Chondrocyte (in vitro differentiated cells): ENCODE results near the gene RPH3AL. TPM values are rescaled to one million over a fixed set of nuclear protein-coding genes. Genes with fewer than 3 reads are reported as not detected.

Experiments used
- DNase-seq: peaks from one replicate; pipeline ENCODE4 v3.0.0; 2021; ENCODE audit warnings: mixed read lengths, low spot score
- H3K27ac Mint-ChIP-seq: one replicate; pipeline ENCODE4 v1.8.0; 2021; ENCODE audit warnings: mild to moderate bottlenecking, moderate library complexity, mixed read lengths; ENCODE audit not compliant: unreplicated experiment
- H3K27me3 Mint-ChIP-seq: 2 replicates; pipeline ENCODE4 v1.8.0; 2021; ENCODE audit warnings: low read depth, mixed read lengths
- H3K36me3 Mint-ChIP-seq: 2 replicates; pipeline ENCODE4 v1.8.0; 2021; ENCODE audit warnings: low read depth, mixed read lengths
- H3K4me1 Mint-ChIP-seq: 2 replicates; pipeline ENCODE4 v1.8.0; 2021; ENCODE audit warnings: low read depth, mild to moderate bottlenecking, mixed read lengths
- H3K4me3 Mint-ChIP-seq: one replicate; pipeline ENCODE4 v1.8.0; 2021; ENCODE audit warnings: mild to moderate bottlenecking, moderate library complexity, mixed read lengths; ENCODE audit not compliant: unreplicated experiment
- H3K9me3 Mint-ChIP-seq: 2 replicates; pipeline ENCODE4 v1.8.0; 2021; ENCODE audit warnings: low read depth, mixed read lengths
- CTCF ChIP-seq: fragments of 200-600 bp; sonication (generic); IDR thresholded peaks from 2 replicates; pipeline ENCODE4 v1.5.0; 2021; ENCODE audit warnings: antibody characterized with exemption, mild to moderate bottlenecking, moderate library complexity
- total RNA-seq: library from RNA; stranded (reverse); gene quantifications from 3 replicates; pipeline ENCODE4 v1.2.1, GENCODE V29; 2021

RPH3AL gene
- total RNA-seq, 1 donor from 2014 or later, result 4.1 TPM

- no peak for DNase-seq
- Mint-ChIP-seq H3K4me1 (peaks cover 31% of the 10 kb centered on the region), H3K4me3 (no peak overlapping the region), H3K9me3 (peaks cover 2% of the 10 kb centered on the region), H3K27me3 (peaks cover 15% of the 10 kb centered on the region), H3K27ac (peak overlapping the region; percentile 62), H3K36me3 (no peaks in the 10 kb centered on the region)
- TF ChIP-seq CTCF, result no peak
These were observed 30.3 kb upstream of the RPH3AL start for GRCh38 chr17:382644-383533.

GRCh38 chr17:381941-382643 lies 29.5 kb upstream of the RPH3AL start:
- Mint-ChIP-seq H3K27me3 (peaks cover 11% of the 10 kb centered on the region), H3K4me1 (peaks cover 33% of the 10 kb centered on the region), H3K4me3 (no peak overlapping the region), H3K9me3 (no peaks in the 10 kb centered on the region), H3K27ac (peak overlapping the region; percentile 62), H3K36me3 (no peaks in the 10 kb centered on the region)
- no peak for TF ChIP-seq CTCF
- DNase-seq, result no peak

- Mint-ChIP-seq H3K9me3 (no peaks in the 10 kb centered on the region), H3K36me3 (no peaks in the 10 kb centered on the region), H3K27ac (no peak overlapping the region), H3K4me1 (peaks cover 34% of the 10 kb centered on the region), H3K27me3 (peaks cover 7% of the 10 kb centered on the region), H3K4me3 (no peak overlapping the region)
- DNase-seq, result no peak
- TF ChIP-seq CTCF, result no peak
These were observed 28.9 kb upstream of the RPH3AL start for GRCh38 chr17:381516-381915.

GRCh38 chr17:379531-380465 lies 27.2 kb upstream of the RPH3AL start:
- no peak overlapping the region for H3K4me3 Mint-ChIP-seq
- H3K36me3 Mint-ChIP-seq, result no peaks in the 10 kb centered on the region
- H3K27ac Mint-ChIP-seq, result no peak overlapping the region
- peaks cover 7% of the 10 kb centered on the region for H3K27me3 Mint-ChIP-seq
- DNase-seq, result no peak
- peaks cover 32% of the 10 kb centered on the region for H3K4me1 Mint-ChIP-seq
- H3K9me3 Mint-ChIP-seq, result no peaks in the 10 kb centered on the region
- TF ChIP-seq CTCF, result no peak
